HG03159 (cell line): ENCODE results near the gene KCNJ10.
"Not testable (repeated sequence)": the region's sequence is repeated elsewhere in the genome, so short reads cannot be mapped to it uniquely, and the experiment has no call there.

ENCODE experiments used
- ATAC-seq: cut with Tn5 transposase; IDR thresholded peaks from one replicate; pipeline ENCODE4 v1.9.1; 2021; ENCODE audit warnings: mild to moderate bottlenecking, moderate library complexity; ENCODE audit not compliant: unreplicated experiment

KCNJ10 gene

DNA sequence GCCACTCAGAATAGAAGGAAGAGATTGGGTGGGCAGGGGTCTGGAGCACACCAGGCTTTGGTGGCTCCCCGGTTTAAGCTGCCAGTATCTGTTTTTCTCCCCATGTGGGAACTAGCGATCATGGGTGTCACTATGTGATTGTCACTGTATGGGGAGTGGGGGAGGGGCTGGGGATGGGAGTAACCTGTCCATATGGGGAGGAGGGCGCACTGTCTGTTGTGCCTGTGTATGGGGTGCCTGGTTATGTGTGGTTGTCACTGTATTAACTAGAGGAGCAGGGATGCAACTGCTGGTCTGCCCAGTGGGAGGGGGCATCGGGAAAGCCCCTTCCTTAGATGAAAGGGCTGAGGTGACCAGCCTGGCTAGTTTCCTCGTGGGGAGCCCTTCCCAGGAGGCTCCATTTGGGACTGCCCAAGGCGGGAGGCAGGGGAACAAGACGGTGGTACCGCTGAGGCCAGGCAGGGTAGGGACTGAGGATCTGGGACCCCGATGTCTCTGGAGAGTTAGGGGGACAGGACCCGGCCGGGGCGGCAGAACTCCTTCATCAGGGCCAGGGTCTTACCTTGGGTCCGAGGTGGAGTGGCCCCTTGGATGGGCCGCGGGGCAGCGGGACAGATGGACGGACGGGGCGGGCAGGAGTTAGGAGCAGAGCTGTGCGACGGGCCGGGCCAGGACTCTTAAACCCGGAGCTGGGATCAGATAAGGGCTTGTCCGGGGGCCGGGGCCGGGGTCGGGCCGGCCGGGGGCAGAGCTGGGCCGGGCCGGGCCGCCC lies at the start of gene KCNJ10:
KCNJ10 (minus strand) TSS at position 701 of the 772 bp plus-strand sequence. CDS start 27,628 bp downstream, outside the sequence.
- ATAC-seq: peak; percentile 20

DNA sequence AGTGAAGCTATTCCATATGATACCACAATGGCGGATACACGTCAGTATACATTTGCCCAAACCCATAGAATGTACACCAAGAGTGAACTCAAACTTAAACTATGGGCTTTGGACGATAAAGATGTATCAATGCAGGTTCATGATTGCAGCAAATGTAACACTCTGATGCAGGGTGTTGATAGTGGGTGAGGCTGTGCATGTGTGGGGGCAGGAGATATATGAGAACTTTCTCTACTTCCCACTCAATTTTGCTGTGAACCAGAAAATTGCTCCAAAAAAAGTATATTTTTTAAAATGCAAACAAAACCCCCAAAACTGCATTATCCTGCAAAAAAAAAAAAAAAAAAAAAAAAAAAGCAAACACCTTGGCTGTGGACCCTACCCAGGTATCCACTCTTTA lies 49.0 kb upstream of the KCNJ10 start:
- ATAC-seq: no peak

DNA sequence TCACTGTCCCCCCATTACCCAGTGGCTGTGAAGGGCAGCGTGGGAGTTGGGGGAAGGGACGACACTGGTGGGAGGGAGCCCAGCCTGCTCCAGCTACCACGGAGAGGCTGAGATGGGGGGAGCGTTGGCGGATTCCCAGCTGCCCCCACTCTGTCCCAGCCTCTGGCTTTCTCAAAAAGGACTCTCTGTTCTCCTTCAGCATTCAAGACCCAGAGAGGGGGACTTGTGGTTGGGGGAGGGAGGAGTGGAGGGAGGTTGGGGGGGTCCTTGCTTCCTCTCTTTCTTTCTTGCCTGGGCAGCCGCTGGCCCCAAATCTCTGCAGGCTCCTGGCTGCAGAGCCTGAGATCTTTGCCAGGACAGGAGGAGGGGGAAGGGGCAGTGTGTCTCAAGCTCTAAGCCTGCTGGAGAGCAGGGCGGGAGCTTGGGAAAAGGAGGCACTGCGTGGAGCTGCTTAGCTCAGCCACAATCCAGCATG lies 47.8 kb upstream of the KCNJ10 start:
- ATAC-seq: no peak

DNA sequence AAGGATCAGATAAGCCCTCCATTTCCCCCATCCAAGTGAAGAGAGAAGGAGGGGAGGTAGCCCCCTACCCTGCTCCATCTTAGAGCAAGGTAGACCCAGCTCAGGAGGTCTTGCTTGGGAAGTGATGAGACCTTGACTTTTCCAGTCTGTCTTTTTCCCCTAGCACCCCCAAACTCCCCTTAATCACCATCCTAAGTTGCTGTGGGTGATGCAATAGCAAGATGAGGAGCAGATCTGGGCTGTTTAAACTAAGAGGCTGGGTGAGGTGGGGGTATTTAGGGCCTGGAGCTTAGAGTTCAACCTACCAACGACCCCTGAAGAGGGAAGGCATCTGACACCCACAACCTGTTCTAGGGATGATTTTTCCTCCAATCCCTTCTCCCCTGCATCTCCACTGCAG lies 47.3 kb upstream of the KCNJ10 start:
- ATAC-seq: no peak

DNA sequence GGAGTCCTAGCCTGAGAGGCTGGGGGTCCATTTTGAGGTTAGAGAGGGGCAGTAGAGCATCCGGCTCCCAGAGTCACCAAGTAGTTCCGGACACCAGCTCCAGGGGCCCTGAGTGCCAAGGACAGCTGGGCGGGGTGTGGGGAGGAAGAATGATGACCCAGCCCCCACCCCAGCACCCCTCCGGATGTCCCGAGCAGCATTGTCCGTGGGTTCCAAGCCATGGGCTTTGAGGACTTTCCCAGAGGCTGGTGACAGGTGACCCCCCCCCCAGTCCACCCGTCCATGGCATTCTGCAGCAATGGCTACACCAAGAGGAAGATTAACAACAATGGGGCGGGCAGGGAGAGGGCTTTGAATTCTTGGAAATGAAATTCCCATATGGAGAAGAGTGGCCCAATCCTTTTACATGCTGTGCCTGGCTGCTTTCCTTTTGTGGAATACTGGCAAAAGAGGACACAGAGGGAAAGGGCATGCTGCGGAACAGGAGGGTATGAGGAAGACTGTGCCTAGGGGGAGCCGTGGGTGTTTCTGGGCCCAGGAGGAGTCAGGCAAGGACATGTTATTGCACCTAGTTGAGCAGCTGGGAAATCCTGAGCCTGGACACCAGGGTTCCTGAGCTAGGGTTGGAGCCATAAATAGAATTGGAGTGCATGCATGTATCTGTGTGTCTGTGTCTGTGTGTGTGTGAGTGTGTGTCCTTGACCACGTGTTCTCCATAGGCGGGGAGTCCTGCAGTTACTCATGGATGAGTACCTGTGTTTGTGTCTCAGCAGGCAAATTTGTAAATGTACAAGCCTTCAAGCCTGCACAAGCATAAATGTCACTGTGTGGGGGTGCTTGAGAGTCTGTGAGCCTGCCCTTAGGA lies 46.6 kb upstream of the KCNJ10 start:
- ATAC-seq: no peak

DNA sequence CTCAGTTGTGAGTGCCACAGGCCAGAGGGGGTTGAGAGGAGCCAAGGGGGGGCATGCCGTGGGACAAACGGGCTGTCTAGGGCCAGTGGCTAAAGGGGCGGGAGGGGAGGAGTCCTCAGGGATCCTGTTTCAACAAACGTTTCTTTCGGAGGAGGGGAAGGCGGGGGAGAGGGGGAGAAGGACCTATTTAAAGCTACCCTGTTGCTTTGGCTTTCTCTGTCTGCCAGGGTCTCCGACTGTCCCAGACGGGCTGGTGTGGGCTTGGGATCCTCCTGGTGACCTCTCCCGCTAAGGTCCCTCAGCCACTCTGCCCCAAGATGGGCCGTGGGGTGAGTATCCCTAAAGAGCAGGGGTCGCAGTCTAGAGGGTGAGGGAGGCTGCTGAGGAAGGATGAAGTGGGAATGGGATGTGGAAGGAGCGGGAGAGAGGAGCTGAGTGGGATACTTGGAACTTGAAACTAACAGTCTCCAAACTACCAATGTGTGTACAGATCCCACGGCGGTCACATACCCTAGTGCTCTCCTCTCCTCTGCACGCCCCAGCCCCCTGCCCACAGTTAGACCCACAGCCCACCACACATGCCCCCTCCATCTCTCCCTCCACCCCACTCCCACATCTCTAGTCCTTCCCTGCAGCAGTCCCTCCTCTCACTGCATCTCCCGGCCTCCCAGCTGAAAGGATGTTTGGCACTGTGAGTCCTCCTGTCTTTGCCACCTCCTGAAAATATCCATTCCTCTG lies 45.8 kb upstream of the KCNJ10 start, which contains the start of gene ATP1A2:
ATP1A2 (plus strand) TSS at position 215 of the 738 bp plus-strand sequence; CDS start at position 318, 103 bp downstream.
- ATAC-seq: no peak

DNA sequence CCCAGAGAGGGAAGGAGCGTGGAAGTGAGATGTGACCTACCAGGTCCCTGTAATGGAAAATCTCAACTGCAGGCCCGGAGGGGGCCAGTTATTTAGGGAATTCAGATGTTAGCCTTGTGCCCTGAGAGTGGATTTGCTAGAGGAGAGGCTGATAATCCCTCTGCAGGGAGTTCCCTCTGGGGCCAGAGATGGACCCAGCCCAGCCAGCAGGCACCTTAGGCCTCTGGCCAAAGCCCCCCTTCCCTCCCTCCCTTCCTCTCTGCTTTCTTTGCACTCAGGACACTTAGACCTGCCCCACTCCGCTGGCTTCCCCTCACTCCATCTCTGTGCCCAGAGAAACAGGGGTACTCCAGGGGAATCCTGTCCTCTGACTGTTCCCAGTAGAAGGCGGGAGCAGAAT lies 44.1 kb upstream of the KCNJ10 start:
- ATAC-seq: no peak

DNA sequence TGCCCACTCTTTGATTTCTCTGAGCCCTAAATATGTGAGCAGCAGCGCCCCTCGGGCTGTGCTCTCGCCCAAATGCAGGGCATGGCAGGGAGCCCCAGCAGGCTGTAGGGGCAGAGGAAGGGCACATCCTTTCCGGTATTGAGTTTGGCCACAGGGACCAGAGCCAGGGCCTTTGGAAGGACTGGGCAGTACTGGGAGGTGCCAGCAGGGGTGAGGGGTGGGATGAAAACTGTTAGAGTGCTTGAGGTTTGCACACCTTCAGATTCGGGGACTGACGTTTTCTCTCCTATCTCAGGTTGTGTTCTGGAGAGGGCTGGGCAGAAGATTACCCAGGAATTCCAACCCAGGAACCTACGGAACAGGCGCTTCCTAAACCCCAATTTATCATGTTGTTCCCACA lies 43.4 kb upstream of the KCNJ10 start:
- no peak for ATAC-seq

DNA sequence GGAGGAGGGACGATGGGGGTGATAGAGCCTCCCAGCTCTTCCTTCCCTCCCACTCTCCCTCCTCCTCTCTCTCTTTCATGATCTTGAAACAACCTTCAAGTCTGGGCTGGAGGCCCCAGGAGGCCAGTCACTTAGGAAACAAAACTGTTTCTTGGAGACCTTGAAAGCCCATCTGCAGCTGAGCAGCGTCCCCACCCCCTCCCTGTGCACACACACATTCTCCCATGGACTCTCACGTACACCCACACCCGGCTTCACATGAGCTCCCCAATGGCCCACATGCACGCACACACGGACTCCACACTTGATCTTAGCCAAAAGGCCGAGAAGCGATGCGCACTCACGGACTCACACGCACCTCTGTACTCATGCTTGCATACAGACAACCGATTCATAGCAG lies 42.4 kb upstream of the KCNJ10 start:
- ATAC-seq: no peak

DNA sequence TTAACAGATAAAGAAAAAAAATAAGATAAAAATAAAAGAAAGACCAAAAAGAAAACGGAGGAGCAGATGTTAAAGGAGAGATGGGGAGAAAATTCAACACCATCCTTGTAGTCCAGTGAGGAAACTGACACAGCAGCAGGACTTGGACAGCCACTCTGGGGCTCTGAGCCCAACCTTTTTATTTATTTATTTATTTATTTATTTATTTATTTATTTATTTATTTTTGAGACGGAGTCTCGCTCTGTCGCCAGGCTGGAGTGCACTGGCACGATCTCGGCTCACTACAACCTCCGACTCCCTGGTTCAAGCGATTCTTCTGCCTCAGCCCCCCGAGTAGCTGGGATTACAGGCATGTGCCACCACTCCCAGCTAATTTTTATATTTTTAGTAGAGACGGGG lies 41.5 kb upstream of the KCNJ10 start:
- ATAC-seq: not testable (repeated sequence)

DNA sequence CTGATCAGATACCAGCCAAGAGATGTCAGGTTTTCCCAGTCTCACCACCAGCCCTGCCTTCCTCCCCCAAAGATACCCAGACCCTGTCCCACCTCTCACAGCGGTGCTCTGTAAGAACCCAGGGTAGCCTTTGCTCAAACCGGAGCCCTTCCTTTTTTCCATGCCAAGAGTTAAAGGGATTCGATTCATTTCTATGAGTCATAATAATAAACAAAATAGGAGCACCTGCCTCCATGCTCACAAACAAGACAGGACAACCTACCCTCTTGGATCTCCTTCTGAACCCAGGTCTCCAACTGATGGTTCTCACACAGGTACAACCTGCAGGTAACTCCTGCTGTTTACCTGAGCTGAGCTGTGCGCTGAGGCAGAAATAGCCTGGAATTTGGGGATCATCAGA lies 39.7 kb upstream of the KCNJ10 start:
- ATAC-seq: no peak

DNA sequence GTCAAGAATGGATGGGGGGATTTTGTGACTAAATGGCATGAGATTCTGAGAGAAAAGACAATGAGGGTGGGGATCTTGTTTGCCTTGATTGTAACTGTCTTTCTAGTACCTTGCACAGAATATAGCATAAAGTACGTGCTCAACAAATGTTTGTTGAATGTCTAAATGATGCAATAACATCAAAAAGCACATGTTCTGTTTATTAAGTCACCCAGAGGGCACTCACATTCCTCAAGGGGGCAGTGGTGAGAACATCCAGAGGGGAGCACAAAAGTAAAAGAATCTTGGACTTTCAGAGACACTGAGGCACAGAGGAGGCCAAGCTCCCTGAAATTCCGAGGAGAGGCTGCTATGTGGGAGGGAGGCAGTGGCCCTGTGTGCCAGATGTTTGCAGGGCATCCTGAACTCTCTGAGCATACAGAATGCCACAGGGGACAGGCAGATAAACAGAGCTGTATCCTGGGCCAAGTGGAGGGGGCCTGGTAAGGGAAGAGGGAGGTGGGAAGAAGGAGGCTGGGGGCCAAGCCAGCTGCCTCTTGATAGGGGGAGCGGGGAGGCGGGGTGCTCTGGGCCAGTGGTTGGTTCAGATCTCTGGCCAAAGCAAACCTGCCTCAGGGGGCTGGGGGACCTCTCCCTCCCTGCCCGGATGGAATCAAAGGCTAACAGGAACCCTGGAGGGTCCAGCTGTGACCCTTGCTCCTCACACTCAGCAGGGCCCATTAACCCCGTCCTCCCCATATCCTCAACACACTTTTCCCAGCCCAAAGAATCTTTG lies 39.1 kb upstream of the KCNJ10 start:
- ATAC-seq: no peak

DNA sequence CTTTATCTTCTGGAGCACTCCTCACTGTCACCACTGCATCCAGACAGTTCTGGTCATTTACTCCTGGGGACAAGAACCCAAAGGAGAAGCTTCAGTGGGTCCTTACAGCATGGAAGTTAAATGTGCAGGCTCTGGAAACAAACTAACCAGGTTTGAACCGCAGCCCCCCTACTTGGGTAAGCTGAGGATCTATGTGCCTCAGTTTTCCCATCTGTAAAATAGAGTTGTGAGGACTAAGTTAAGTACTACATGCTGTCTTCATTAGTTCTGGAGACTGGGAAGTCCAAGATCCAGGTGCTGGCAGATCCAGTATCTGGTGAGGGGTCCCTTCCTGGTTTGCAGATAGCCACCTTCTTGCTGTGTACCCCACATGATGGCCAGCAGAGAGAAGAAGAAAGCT lies 37.6 kb upstream of the KCNJ10 start:
- no peak for ATAC-seq

DNA sequence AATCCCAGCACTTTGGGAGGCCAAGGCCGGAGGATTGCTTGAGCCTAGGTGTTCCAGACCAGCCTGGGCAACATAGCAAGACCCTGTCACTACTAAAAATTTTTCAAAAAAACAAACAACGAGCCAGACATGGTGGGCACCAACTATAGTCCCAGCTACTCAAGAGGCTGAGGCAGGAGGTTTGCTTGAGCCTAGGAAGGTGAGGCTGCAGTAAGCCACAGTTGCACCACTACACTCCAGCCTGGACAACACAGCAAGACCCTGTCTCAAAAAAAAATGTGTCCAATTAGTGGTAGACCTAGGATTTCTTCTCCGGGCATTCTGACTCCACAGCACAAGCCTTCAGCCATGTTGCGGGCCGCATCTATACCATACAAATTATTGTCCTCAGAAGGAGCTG lies 35.2 kb upstream of the KCNJ10 start:
- ATAC-seq: no peak

DNA sequence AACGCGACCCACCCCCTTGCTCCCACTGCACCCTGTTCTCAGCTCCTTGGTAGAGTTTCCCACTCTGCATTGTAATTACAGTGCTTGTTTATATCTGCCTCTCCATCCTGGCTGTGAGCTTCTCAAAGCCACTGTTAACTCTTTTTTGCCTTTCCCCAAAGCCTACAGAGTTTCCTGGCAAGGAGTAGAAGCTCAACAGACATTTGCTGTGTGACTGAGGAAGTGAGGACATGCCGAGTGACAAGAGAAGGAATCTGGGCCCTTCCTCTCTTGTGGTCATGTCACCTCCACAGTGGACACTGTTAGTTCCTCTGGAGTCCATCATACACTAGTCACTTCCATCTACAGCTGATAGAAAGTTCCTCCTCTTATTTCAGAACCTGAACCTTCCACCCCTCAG lies 34.5 kb upstream of the KCNJ10 start:
- ATAC-seq: no peak

DNA sequence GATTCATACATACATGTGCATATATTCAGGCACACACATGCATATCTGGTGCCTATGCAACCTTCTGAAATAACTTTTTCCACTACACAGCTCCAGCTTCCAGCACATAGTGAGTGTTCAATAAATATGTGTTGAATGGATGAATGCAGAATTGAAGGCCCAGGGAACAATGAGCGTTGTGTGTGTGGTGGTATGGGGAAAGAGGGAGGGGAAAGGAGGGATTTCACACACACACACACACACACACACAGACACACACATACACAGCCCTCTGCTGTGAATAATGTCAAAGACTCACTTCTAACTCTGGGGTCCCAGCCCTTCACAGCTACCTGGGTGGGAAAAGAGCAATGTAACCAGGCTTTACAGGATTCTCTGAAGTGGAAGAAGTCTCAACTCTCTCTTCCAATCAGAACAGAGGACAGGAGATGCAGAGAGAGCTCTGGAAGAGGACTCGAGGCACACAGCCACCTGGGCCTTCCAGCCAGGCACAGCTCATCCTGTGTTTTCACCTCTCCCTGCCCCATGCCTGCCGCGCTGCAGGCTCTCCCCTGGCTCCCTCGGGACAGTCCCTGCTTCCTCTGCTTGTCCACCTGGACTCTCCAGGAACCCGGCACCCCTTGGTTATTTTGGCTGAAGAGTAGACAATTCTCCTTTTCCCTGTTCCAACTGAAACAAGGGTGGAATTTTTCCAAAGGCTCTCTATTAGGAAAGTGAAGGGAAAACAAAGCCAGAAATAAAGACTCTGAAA lies 33.9 kb upstream of the KCNJ10 start:
- ATAC-seq: no peak

DNA sequence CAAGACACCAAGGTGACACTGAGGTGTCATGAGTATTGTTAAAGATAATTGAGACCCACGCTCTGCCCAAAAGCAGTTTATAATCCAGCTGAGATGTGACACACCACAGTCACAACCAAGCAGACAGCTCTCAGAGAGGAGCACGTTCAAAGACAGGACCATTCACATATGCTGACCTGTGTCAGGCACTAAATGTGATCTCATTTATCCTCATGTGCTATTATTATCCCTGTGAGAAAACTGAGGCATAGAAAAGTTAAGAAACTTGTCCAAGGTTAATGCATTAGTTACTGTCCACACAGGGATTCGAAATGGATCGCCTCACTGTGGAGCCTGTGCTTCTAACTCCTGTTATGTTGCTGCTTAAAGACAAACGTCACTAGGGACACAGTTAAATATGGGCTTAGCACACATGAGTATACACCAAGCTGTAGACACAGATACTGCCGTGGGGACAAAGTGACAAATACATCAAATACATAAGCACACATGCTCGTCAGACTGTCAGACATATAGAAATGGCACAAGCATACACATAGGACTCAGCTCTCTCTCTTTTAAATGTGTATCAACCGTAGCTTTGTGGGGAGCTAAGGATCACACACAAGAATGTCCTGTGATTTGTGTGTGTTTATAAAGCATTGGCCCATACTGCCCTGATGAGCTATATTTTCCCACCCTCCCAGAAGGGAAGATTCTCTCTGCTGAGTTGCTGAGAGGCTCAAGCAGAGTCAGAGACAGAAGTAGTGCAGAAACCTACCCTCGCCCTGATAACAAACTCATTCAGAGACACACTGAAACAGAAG lies 32.0 kb upstream of the KCNJ10 start:
- no peak for ATAC-seq

DNA sequence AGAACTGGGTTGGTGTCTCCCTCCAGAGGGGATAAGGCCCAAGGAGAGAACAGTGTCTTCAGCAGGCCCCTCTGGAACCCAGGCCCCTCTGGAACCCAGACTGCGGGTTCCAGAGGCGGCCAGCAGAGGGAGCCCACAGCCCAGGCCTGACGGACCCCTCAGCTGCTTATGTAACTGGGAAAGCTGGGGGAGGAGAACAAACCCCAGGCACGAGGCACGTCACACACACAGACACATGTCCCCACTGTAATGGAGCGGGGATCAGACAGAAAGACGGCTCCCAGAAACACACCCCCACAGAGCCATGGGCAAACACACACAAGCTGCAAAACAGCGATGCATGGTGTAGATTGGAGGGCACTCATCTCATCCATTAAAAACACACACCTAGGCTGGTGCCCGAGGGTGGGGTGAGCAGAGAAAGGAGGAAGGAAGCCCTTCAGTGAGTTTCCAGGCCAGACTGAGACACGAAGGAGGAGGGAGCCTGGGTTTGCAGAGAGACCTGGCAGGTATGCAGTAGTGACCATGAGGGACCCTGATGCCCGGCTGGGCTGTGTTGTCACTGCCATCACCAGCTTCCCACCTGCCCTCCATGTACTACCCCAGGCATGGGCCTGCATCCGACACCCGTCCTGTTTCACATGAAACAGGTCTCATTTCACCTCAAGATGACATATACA lies 31.2 kb upstream of the KCNJ10 start:
- no peak for ATAC-seq
